ENCODE data around the gene UGT3A2.

UGT3A2 gene

DNA sequence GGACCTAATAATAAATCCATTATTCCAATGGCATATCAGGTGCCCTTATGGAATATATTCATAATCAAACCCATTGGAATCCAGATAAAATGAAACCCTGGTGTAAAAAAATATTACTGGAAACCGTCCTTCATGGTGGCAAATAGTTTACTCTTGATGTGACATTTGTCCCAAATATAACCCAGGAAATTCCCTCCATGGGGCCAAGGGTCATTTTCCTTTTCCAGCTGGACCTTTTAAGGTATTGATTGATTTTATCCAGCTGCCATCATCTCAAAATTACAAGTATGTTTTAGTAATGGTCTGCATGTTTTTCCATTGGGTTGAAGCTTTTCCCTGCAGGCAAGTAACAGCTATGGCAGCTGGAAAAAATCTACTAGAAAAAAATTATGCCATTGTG lies 67.1 kb downstream of the UGT3A2 start:
- DNase-seq: no peak

- DNase-seq: no peak
Measured at GRCh38 chr5:35996076-35996475, 70.6 kb downstream of the UGT3A2 start.

- no peak for DNase-seq
Measured at GRCh38 chr5:35990941-35991611, 75.6 kb downstream of the UGT3A2 start, which contains the start of gene UGT3A1. UGT3A1 (minus strand) TSS chr5:35991390; CDS start chr5:35991240, 150 bp downstream.

GRCh38 chr5:35990520-35990919 lies 76.2 kb downstream of the UGT3A2 start:
- DNase-seq: no peak

GRCh38 chr5:35988529-35988928 lies 78.2 kb downstream of the UGT3A2 start:
- no peak for DNase-seq

DNA sequence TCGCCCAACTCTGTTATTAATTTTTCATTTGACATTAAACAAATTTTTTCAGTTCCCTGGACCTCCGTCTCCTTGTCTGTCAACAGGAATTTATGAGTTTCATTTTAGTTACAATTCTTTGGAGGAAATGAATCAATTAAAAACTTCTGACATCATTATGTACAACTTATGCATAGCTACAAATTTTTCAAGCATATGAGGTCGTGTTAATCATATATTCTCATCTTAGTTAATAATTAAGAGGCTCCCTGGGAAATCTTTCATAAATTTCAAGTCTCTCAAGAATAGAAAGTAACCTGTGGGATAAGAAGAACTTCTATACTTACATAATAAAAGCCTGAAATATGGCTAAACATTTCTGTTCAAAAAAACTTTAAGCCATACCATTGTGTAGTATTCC lies 78.9 kb downstream of the UGT3A2 start:
- DNase-seq: no peak
